K562 (cell line): ENCODE measurements around the gene KPNB1. TPM values are rescaled to one million over a fixed set of nuclear protein-coding genes. Genes with fewer than 3 reads are reported as not detected.

ENCODE experiments used
- ATAC-seq: fragments of 200-7000 bp; cut with Tn5 transposase; 3 replicates; pipeline ENCODE4 v1.9.1; 2020; ENCODE audit warnings: moderate library complexity
- BruUV-seq: library from RNA; stranded (reverse); fragments of 400-500 nt; replicated peaks from 2 replicates; lab custom pipeline; 2021; lab: Mats Ljungman, UMichigan
- CTCF ChIA-PET: fragments of 300-600 bp; formaldehyde crosslinking; extraction: SDS; loops from one replicate; lab custom pipeline; 2021; ENCODE audit warnings: low intra/inter-chr PET ratio; lab: Yijun Ruan, JAX
- POLR2A ChIA-PET: fragments of 300-600, 350-650 bp; sonication (Branson Sonifier 250); formaldehyde crosslinking; extraction: SDS; loops from one replicate; lab custom pipeline; 2021; ENCODE audit warnings: antibody characterized with exemption, inconsistent platforms; lab: Yijun Ruan, JAX
- DNase-seq, 4 experiments: peaks; one replicate each; pipeline versions ENCODE4 v3.0.0 to v3.0.0-alpha.2; 2011 to 2018; ENCODE audit warnings: low spot score in 3 of 4, mixed read lengths in 3 of 4; ENCODE audit errors: extremely low read depth in 1 of 4
- FAIRE-seq: peaks from 2 replicates; lab custom pipeline; 2011; peaks lifted over from hg19 to GRCh38; lab: Jason Lieb, UNC
- H2AFZ ChIP-seq: 2 replicates; pipeline ENCODE4 v1.6.0; 2011; ENCODE audit warnings: low read depth, low read length, control low read depth, inconsistent platforms
- H3K27ac ChIP-seq: fragments of 200-600 bp; 3 replicates; pipeline ENCODE4 v1.8.0; 2011; ENCODE audit warnings: low read depth, mild to moderate bottlenecking, control low read depth, inconsistent platforms, low read length, moderate library complexity, mixed read lengths; ENCODE audit errors: extremely low read depth
- H3K27me3 ChIP-seq, 2 experiments: fragments of 300-600 bp in 1 of 2; 2 replicates in 1 of 2; 3 replicates in 1 of 2; pipeline versions ENCODE4 v1.6.0 to v1.8.0; 2011; ENCODE audit warnings: inconsistent platforms in 2 of 2, low read length in 2 of 2, mild to moderate bottlenecking in 1 of 2, mixed read lengths in 1 of 2, moderate library complexity in 1 of 2; ENCODE audit not compliant: control insufficient read depth in 2 of 2, insufficient read depth in 2 of 2
- H3K36me3 ChIP-seq: fragments of 300-600 bp; 3 replicates; pipeline ENCODE4 v1.8.0; 2011; ENCODE audit warnings: mild to moderate bottlenecking, low read length, inconsistent platforms; ENCODE audit not compliant: control insufficient read depth, insufficient read depth
- H3K4me1 ChIP-seq, 2 experiments: fragments of 200-600 bp in 1 of 2; replicated peaks in 1 of 2; 2 replicates in 1 of 2; 3 replicates in 1 of 2; pipeline versions ENCODE4 v1.5.1 to v1.8.0; 2011; ENCODE audit warnings: inconsistent platforms in 2 of 2, low read length in 2 of 2, mild to moderate bottlenecking in 1 of 2, mixed read lengths in 1 of 2, moderate library complexity in 1 of 2; ENCODE audit not compliant: control insufficient read depth in 2 of 2, insufficient read depth in 2 of 2
- H3K4me2 ChIP-seq: 2 replicates; pipeline ENCODE4 v1.6.1; 2011; ENCODE audit warnings: low read length, control low read depth, inconsistent platforms, mixed read lengths; ENCODE audit not compliant: insufficient read depth
- H3K4me3 ChIP-seq: fragments of 200-600 bp; sonication (generic), shearing (Covaris generic); 2 replicates; pipeline ENCODE4 v1.5.1; 2016; ENCODE audit warnings: control low read depth, inconsistent platforms
- H3K79me2 ChIP-seq: fragments of 200-600 bp; 3 replicates; pipeline ENCODE4 v1.8.0; 2011; ENCODE audit warnings: low read length, inconsistent platforms; ENCODE audit not compliant: control insufficient read depth, insufficient read depth
- H3K9ac ChIP-seq, 2 experiments: 2 replicates each; pipeline versions ENCODE4 v1.6.0 to v1.6.1; 2011; ENCODE audit warnings: low read depth in 2 of 2, low read length in 2 of 2, control low read depth in 1 of 2, inconsistent platforms in 1 of 2, mild to moderate bottlenecking in 1 of 2, mixed read lengths in 1 of 2; ENCODE audit not compliant: insufficient read depth in 1 of 2
- H3K9me1 ChIP-seq: one replicate; pipeline ENCODE4 v1.6.0; 2011; ENCODE audit warnings: inconsistent platforms, mild to moderate bottlenecking, low read length, moderate library complexity; ENCODE audit not compliant: control insufficient read depth, insufficient read depth
- H3K9me3 ChIP-seq: replicated peaks from 2 replicates; pipeline ENCODE4 v1.5.1; 2011; ENCODE audit warnings: low read depth, low read length, inconsistent platforms; ENCODE audit not compliant: control insufficient read depth, insufficient read depth
- H4K20me1 ChIP-seq: replicated peaks from 2 replicates; pipeline ENCODE4 v1.6.1; 2011; ENCODE audit warnings: low read length, inconsistent platforms, mixed read lengths; ENCODE audit not compliant: control insufficient read depth, insufficient read depth
- CCAR2 ChIP-seq: fragments of 200-400 bp; formaldehyde crosslinking; IDR thresholded peaks from 2 replicates; pipeline ENCODE4 v1.6.1; 2017; ENCODE audit warnings: mild to moderate bottlenecking, low read depth, low read length
- CHD4 ChIP-seq: fragments of 200-600 bp; sonication (generic); IDR thresholded peaks from 3 replicates; pipeline ENCODE4 v1.6.1; 2012; ENCODE audit warnings: low read depth, mild to moderate bottlenecking, mixed read lengths, low read length, inconsistent platforms; ENCODE audit not compliant: insufficient read depth, insufficient replicate concordance, poor library complexity, severe bottlenecking
- ELF4 ChIP-seq: fragments of 450-650 bp; formaldehyde crosslinking; IDR thresholded peaks from 2 replicates; pipeline ENCODE4 v1.4.0; 2022; ENCODE audit warnings: missing genetic modification characterization
- POLR2B ChIP-seq: fragments of 450-650 bp; IDR thresholded peaks from 2 replicates; pipeline ENCODE4 v1.6.1; 2018; ENCODE audit warnings: low read depth; ENCODE audit not compliant: partially characterized antibody
- WGBS: fragments of 100-300 bp; shearing (Covaris generic); methylation state at CpG from one replicate; pipeline ENCODE4 v1.1.6; 2016; ENCODE audit warnings: low coverage, mixed read lengths; ENCODE audit not compliant: insufficient coverage; ENCODE audit errors: missing lambda C conversion rate; 5-methylcytosine and 5-hydroxymethylcytosine counted together
- in situ Hi-C: fragments of 300-500 bp; cut with MboI; formaldehyde crosslinking; loops from 4 replicates; pipeline ENCODE4 v1.15.0; 2018; ENCODE audit warnings: inconsistent platforms, mixed read lengths
- intact Hi-C: fragments of 100-400 bp; cut with micrococcal nuclease; formaldehyde crosslinking; loops from 2 replicates; pipeline ENCODE4 v1.14.2; 2022
- polyA plus RNA-seq, 8 experiments: library from polyadenylated mRNA; depleted of rRNA in 4 of 8; stranded (reverse) in 5 of 8; unstranded in 3 of 8; fragments of >200 nt; fragmentation: Nextera tagmentation in 2 of 8; fragmentation: Illumina TruSeq in 1 of 8; extraction: Ambion mirVana in 2 of 8; extraction: Trizol in 1 of 8; gene quantifications; 2 replicates each; pipeline versions ENCODE4 v1.2.1 to v1.2.3, GENCODE V29; 2011 to 2014; ENCODE audit warnings: inconsistent platforms in 1 of 8, missing spikeins in 1 of 8
- total RNA-seq, 7 experiments: library from RNA; depleted of rRNA in 6 of 7; stranded (reverse); fragments of >200 nt in 6 of 7; fragmentation: Illumina TruSeq in 2 of 7; extraction: Trizol in 2 of 7; gene quantifications; 2 replicates each; pipeline versions ENCODE4 v1.2.1 to v1.2.3, GENCODE V29; 2011 to 2021; ENCODE audit warnings: low replicate concordance in 1 of 7
- TF ChIP-seq, protein P1 (sequence below): fragments of 450-650 bp; formaldehyde crosslinking; IDR thresholded peaks from 2 replicates; pipeline ENCODE4 v1.4.0; 2022; ENCODE audit warnings: missing genetic modification characterization
- TF ChIP-seq, protein P2 (sequence below): sonication (generic); formaldehyde crosslinking; IDR thresholded peaks from 2 replicates; pipeline ENCODE4 v1.8.0; 2022; ENCODE audit warnings: mild to moderate bottlenecking, missing genetic modification reagents, borderline replicate concordance
- TF ChIP-seq, protein P3 (sequence below): fragments of 450-650 bp; formaldehyde crosslinking; conservative IDR thresholded peaks from 2 replicates; pipeline ENCODE4 v1.4.0; 2022; ENCODE audit warnings: mild to moderate bottlenecking, missing genetic modification characterization
- TF ChIP-seq, protein P4 (sequence below): IDR thresholded peaks from 2 replicates; pipeline ENCODE4 v1.6.1; 2016; ENCODE audit warnings: missing genetic modification characterization, missing compliant biosample characterization

KPNB1 gene
- total and polyA plus RNA-seq, 9 of the 15 experiments (the other 6 are each of a cell fraction or from before 2014, with no cell fraction given), result 154 to 622 (median 354) TPM

DNA sequence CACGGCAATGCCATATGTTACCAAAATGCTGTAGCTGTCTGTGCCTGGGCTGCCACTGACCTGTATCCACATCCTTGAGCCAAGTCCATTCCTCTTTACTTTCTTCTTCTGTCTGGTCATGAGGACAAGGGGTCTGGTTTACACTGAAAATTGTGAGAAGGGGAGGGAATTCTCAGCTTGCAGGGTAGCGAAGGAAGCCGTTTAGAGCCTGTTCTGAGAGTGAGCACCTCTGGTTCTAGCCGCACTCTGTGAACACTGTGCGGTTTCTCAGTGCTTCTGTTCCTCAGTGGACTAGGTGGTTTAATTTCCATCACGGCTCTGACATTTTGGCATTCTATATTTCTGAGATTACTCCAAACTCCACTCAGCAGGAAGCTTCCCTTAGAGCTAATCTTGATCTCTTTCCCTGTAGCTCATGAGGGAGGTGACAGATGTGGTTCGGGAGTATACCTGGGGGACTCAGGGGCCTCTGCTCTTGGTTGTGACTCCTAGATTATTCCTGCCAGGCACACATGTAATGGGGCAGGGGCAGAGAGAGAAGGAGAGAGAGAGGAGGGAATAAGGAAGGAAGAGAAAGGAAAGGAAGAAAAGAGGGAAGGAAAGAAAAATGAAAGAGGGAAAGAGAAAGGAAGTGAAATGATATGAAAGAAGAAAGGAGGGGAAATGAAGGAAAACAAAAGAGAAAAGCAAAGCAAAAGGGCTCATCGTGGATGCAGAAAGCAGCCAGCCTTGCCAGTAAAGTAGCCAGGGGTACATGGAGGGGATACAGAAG, 69.1 kb downstream of the KPNB1 start:
- TF ChIP-seq POLR2B (no peak), ELF4 (peak; percentile 59; the same call in 1 of the 2 replicates), CCAR2 (no peak), CHD4 (peak; percentile 53)
- TF ChIP-seq, protein P1, sequence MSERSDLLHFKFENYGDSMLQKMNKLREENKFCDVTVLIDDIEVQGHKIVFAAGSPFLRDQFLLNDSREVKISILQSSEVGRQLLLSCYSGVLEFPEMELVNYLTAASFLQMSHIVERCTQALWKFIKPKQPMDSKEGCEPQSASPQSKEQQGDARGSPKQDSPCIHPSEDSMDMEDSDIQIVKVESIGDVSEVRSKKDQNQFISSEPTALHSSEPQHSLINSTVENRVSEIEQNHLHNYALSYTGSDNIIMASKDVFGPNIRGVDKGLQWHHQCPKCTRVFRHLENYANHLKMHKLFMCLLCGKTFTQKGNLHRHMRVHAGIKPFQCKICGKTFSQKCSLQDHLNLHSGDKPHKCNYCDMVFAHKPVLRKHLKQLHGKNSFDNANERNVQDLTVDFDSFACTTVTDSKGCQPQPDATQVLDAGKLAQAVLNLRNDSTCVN (CRISPR knock-in tag), result peak; percentile 87
- TF ChIP-seq, protein P2, sequence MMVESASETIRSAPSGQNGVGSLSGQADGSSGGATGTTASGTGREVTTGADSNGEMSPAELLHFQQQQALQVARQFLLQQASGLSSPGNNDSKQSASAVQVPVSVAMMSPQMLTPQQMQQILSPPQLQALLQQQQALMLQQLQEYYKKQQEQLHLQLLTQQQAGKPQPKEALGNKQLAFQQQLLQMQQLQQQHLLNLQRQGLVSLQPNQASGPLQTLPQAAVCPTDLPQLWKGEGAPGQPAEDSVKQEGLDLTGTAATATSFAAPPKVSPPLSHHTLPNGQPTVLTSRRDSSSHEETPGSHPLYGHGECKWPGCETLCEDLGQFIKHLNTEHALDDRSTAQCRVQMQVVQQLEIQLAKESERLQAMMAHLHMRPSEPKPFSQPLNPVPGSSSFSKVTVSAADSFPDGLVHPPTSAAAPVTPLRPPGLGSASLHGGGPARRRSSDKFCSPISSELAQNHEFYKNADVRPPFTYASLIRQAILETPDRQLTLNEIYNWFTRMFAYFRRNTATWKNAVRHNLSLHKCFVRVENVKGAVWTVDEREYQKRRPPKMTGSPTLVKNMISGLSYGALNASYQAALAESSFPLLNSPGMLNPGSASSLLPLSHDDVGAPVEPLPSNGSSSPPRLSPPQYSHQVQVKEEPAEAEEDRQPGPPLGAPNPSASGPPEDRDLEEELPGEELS, result no peak
- TF ChIP-seq, protein P3, sequence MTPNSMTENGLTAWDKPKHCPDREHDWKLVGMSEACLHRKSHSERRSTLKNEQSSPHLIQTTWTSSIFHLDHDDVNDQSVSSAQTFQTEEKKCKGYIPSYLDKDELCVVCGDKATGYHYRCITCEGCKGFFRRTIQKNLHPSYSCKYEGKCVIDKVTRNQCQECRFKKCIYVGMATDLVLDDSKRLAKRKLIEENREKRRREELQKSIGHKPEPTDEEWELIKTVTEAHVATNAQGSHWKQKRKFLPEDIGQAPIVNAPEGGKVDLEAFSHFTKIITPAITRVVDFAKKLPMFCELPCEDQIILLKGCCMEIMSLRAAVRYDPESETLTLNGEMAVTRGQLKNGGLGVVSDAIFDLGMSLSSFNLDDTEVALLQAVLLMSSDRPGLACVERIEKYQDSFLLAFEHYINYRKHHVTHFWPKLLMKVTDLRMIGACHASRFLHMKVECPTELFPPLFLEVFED (CRISPR knock-in tag), result 0 out of 2 replicates have a peak, but pooled peaks have one; percentile 60
- TF ChIP-seq, protein P4, sequence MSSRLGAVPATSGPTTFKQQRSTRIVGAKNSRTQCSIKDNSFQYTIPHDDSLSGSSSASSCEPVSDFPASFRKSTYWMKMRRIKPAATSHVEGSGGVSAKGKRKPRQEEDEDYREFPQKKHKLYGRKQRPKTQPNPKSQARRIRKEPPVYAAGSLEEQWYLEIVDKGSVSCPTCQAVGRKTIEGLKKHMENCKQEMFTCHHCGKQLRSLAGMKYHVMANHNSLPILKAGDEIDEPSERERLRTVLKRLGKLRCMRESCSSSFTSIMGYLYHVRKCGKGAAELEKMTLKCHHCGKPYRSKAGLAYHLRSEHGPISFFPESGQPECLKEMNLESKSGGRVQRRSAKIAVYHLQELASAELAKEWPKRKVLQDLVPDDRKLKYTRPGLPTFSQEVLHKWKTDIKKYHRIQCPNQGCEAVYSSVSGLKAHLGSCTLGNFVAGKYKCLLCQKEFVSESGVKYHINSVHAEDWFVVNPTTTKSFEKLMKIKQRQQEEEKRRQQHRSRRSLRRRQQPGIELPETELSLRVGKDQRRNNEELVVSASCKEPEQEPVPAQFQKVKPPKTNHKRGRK, result peak; percentile 83
- H3K79me2 ChIP-seq, result no peaks in the 10 kb centered on the region
- peaks cover 25 to 40% of the 10 kb centered on the region in 2 experiments for H3K4me1 ChIP-seq
- FAIRE-seq (no peak), DNase-seq (no peak), ATAC-seq (no peak)
- no peaks in the 10 kb centered on the region for H3K9me3 ChIP-seq
- ChIA-PET POLR2A (interaction anchor here (0.5 to 1.5 kb wide), 7 partner anchors 12 to 762 kb away, joined by 3 to 7 read pairs (median 4); no protein-coding TSS in a partner anchor), CTCF (no interaction called here)
- 1% methylated on average over 8 of the region's 8 CpGs for WGBS
- H3K4me2 ChIP-seq, result no peak overlapping the region
- H3K27me3 ChIP-seq, result peaks cover 16 to 69% of the 10 kb centered on the region in 2 experiments; a peak in 4 of 5 replicates
- no peaks in the 10 kb centered on the region for H3K9me1 ChIP-seq
- in situ Hi-C loops (no loop called here), intact Hi-C loops (no loop called here)
- H4K20me1 ChIP-seq, result peaks cover 3% of the 10 kb centered on the region
- H3K4me3 ChIP-seq, result no peak overlapping the region
- no peaks in the 10 kb centered on the region for H3K36me3 ChIP-seq
- peak overlapping the region in 1 of 2 experiments; percentile 72; a peak in 1 of 4 replicates for H3K9ac ChIP-seq
- no peak overlapping the region for H3K27ac ChIP-seq
- no peak overlapping the region for H2AFZ ChIP-seq
- BruUV-seq, result no TSS peak
